LNCAP (cell line): Measurements from ENCODE around the gene FRMPD4.

Source experiments
- CTCF ChIP-seq: fragments of 450-650 bp; IDR thresholded peaks from 2 replicates; pipeline ENCODE4 v1.5.1; 2017; ENCODE audit warnings: mild to moderate bottlenecking

Gene FRMPD4

DNA sequence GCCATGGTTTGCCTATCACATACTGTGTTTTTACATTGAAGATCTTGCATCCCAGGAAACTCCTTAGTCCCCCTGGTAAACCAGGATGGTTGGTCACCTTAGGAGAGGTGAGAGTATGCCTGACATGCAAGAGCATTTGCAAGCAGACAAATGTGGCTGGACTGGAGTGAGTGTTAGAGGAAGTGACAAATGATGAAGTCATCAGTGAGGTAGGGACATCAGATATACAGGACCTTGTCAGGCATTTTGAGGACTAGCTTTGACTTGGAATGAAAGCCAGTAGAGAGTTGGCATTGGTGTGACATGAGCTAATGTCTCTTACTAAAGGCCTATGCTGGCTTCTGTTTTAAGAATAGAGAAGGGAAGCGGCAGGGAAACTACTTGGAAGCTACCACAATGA, 124.9 kb downstream of the FRMPD4 start:
- TF ChIP-seq CTCF = no peak

GRCh38 chrX:12269484-12269883, 131.2 kb downstream of the FRMPD4 start:
- no peak for TF ChIP-seq CTCF

- TF ChIP-seq CTCF = no peak
These were observed 139.9 kb downstream of the FRMPD4 start for GRCh38 chrX:12278151-12278550.

DNA sequence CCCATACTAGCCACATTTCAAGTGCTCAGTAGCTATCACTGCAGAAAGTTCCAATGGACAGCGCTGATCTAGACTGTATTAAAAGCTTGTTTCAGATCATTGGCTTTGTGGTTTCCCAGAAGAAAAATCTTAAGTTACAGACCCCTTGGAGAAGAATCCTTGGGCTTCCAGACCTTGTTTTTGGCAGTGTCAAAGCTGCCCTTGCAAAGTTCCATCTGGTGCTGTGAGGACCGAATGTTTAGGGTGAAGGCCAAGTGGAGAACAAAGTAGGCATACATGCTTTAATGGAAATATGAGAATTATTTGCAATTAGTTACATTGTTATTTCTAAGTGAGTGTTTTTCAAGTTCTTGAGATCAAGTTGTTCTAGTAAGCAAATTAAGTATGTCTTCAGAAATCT, 144.7 kb downstream of the FRMPD4 start:
- no peak for TF ChIP-seq CTCF

DNA sequence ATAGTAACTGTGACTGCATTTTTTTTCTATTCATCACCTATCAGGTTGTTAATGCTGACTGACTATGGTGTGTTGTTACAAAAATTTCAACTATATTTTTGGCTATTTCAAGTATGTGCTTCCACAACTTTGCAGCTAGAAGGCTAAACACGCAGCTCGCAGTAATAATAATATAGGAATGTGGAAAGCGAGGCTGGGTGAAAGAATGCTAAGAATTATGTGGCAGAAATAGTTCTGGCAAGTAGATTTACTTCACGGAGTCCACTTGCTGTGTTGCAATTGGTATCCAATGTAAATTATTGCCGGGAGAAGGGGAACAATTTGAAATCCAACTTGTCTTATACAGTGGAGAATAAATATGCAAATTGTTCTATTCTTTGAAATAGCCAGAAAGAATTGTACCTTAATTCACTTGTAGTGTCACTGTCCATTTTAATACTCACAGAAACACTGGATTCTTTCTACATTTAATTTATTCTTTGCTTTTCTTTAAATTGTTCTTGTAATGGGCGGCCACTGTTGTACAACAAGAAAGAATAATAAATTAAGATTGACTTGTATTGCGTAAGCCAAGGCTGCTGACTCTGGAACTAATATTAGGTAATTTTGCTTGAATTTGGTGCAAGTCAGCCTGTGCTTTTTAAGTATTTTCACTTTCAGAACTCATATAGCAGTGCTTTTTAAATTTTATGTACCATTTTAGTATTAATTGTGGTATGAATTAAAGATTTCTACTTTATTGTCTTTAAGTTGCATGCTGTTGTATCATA, 154.9 kb downstream of the FRMPD4 start:
- no peak for TF ChIP-seq CTCF

DNA sequence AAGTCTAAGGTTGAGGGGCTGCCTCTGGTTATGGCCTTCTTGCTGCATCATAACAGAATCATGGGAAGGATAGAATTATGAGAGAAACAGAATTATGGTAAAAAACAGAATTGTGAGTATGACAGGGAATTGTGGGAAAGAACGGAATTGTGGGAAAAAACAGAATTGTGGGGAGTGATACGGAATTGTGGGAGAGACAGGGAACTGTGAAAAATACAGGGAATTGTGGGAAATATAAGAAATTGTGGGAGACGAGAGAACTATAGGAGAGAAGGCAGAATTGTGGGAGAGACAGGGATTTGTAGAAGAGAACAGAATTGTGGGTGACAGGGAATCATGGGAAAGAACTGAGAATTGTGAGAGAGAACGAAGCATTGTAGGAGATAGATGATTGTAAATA, 159.1 kb downstream of the FRMPD4 start:
- TF ChIP-seq CTCF = no peak

DNA sequence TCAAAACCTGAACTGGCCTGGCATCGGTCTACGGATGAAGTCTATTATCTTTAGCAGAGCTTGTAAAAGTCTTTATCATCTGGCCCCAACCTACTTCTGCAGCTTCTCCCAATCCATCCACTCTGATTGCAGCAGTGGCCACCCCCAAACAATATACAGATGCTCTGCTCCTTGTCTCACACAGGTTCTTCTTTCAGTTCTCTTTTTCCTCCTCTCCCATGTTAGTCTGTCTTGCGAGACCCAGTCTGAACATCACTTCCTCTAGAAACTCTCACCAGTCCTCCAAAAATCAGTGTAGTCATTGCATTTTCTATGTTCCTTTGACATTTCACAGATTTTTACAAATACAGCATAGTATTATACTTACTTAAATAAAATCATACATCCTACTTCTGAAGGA, 163.0 kb downstream of the FRMPD4 start:
- TF ChIP-seq CTCF = no peak

- TF ChIP-seq CTCF = no peak
These were observed 166.0 kb downstream of the FRMPD4 start for GRCh38 chrX:12304261-12304660.
